ENCODE results near the gene FBLN1.
"Not testable (repeated sequence)": the region's sequence is repeated elsewhere in the genome, so short reads cannot be mapped to it uniquely, and the experiment has no call there.

The FBLN1 gene

GRCh38 chr22:45502215-45503049, at the start of gene FBLN1:
FBLN1 (plus strand) TSS chr22:45502883; CDS start chr22:45502986, 103 bp downstream.
- DNase-seq (ENCODE audit: low read depth in 2 of 2): no peak

GRCh38 chr22:45453764-45454163, 48.9 kb upstream of the FBLN1 start:
- no peak for DNase-seq (ENCODE audit: low read depth in 2 of 2)

GRCh38 chr22:45454275-45454674, 48.4 kb upstream of the FBLN1 start:
- no peak for DNase-seq (ENCODE audit: low read depth in 2 of 2)

GRCh38 chr22:45455212-45455611, 47.5 kb upstream of the FBLN1 start:
- no peak for DNase-seq (ENCODE audit: low read depth in 2 of 2)

- no peak for DNase-seq (ENCODE audit: low read depth in 2 of 2)
These were observed 47.1 kb upstream of the FBLN1 start for GRCh38 chr22:45455621-45456020.

GRCh38 chr22:45456811-45457210, 45.9 kb upstream of the FBLN1 start:
- DNase-seq (ENCODE audit: low read depth in 2 of 2): no peak

- no peak for DNase-seq (ENCODE audit: low read depth in 2 of 2)
These were observed 44.2 kb upstream of the FBLN1 start for GRCh38 chr22:45458532-45458931.

GRCh38 chr22:45459235-45459634, 43.4 kb upstream of the FBLN1 start:
- no peak for DNase-seq (ENCODE audit: low read depth in 2 of 2)

GRCh38 chr22:45460288-45461109, 42.2 kb upstream of the FBLN1 start:
- DNase-seq (ENCODE audit: low read depth in 2 of 2): no peak

GRCh38 chr22:45462034-45462655, 40.5 kb upstream of the FBLN1 start:
- no peak for DNase-seq (ENCODE audit: low read depth in 2 of 2)

GRCh38 chr22:45463691-45464090, 39.0 kb upstream of the FBLN1 start:
- not testable (repeated sequence) for DNase-seq (ENCODE audit: low read depth in 2 of 2)

GRCh38 chr22:45465633-45466032, 37.0 kb upstream of the FBLN1 start:
- no peak for DNase-seq (ENCODE audit: low read depth in 2 of 2)

GRCh38 chr22:45468872-45469271, 33.8 kb upstream of the FBLN1 start:
- no peak for DNase-seq (ENCODE audit: low read depth in 2 of 2)

- DNase-seq (ENCODE audit: low read depth in 2 of 2): no peak
These were observed 33.2 kb upstream of the FBLN1 start for GRCh38 chr22:45469281-45470073.

- no peak for DNase-seq (ENCODE audit: low read depth in 2 of 2)
These were observed 31.8 kb upstream of the FBLN1 start for GRCh38 chr22:45470871-45471270.

- no peak for DNase-seq (ENCODE audit: low read depth in 2 of 2)
These were observed 30.3 kb upstream of the FBLN1 start for GRCh38 chr22:45472426-45472825.

GRCh38 chr22:45473626-45474237, 29.0 kb upstream of the FBLN1 start:
- no peak for DNase-seq (ENCODE audit: low read depth in 2 of 2)

- DNase-seq (ENCODE audit: low read depth in 2 of 2): no peak
These were observed 27.5 kb upstream of the FBLN1 start for GRCh38 chr22:45475063-45475747.

- no peak for DNase-seq (ENCODE audit: low read depth in 2 of 2)
These were observed 26.7 kb upstream of the FBLN1 start for GRCh38 chr22:45475851-45476514.

GRCh38 chr22:45476814-45477213, 25.9 kb upstream of the FBLN1 start:
- no peak for DNase-seq (ENCODE audit: low read depth in 2 of 2)

Data from stimulated activated CD8-positive, alpha-beta memory T cell treated with anti-CD3 and anti-CD28 coated beads, Interleukin-7, amount 100 ng/mL, for 4 hours (primary cell).